ENCODE measurements around the gene ZDHHC19.
A peak's percentile ranks its signal among the peaks of the same experiment; 100 is the strongest.

Gene ZDHHC19

GRCh38 chr3:196162679-196163078 is 48.5 kb downstream of the ZDHHC19 start:
- no peaks in the 10 kb centered on the region for H3K9me3 ChIP-seq (ENCODE audit: control insufficient read depth, insufficient read depth, low read depth, low read length)
- POLR2A ChIA-PET: no interaction called here
- H3K27ac ChIP-seq (ENCODE audit: extremely low read depth, low read depth, low read length): no peak overlapping the region
- TF ChIP-seq, protein P1, sequence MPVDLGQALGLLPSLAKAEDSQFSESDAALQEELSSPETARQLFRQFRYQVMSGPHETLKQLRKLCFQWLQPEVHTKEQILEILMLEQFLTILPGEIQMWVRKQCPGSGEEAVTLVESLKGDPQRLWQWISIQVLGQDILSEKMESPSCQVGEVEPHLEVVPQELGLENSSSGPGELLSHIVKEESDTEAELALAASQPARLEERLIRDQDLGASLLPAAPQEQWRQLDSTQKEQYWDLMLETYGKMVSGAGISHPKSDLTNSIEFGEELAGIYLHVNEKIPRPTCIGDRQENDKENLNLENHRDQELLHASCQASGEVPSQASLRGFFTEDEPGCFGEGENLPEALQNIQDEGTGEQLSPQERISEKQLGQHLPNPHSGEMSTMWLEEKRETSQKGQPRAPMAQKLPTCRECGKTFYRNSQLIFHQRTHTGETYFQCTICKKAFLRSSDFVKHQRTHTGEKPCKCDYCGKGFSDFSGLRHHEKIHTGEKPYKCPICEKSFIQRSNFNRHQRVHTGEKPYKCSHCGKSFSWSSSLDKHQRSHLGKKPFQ (tag by site-specific recombination; IDR thresholded peaks at IDR 0.05): no peak
- TF ChIP-seq, protein P2, sequence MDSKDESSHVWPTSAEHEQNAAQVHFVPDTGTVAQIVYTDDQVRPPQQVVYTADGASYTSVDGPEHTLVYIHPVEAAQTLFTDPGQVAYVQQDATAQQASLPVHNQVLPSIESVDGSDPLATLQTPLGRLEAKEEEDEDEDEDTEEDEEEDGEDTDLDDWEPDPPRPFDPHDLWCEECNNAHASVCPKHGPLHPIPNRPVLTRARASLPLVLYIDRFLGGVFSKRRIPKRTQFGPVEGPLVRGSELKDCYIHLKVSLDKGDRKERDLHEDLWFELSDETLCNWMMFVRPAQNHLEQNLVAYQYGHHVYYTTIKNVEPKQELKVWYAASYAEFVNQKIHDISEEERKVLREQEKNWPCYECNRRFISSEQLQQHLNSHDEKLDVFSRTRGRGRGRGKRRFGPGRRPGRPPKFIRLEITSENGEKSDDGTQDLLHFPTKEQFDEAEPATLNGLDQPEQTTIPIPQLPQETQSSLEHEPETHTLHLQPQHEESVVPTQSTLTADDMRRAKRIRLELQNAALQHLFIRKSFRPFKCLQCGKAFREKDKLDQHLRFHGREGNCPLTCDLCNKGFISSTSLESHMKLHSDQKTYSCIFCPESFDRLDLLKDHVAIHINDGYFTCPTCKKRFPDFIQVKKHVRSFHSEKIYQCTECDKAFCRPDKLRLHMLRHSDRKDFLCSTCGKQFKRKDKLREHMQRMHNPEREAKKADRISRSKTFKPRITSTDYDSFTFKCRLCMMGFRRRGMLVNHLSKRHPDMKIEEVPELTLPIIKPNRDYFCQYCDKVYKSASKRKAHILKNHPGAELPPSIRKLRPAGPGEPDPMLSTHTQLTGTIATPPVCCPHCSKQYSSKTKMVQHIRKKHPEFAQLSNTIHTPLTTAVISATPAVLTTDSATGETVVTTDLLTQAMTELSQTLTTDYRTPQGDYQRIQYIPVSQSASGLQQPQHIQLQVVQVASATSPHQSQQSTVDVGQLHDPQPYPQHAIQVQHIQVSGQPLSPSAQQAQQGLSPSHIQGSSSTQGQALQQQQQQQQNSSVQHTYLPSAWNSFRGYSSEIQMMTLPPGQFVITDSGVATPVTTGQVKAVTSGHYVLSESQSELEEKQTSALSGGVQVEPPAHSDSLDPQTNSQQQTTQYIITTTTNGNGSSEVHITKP (tag by site-specific recombination; IDR thresholded peaks at IDR 0.05): no peak
- TF ChIP-seq ZNF701 (tag by site-specific recombination; IDR thresholded peaks at IDR 0.05) (no peak), ZNF658 (tag by site-specific recombination; IDR thresholded peaks at IDR 0.05) (no peak), ZNF670 (tag by site-specific recombination; IDR thresholded peaks at IDR 0.05; ENCODE audit: low read depth) (no peak), ZNF211 (tag by site-specific recombination; IDR thresholded peaks at IDR 0.05; ENCODE audit: low read depth) (no peak), ZNF114 (tag by site-specific recombination; IDR thresholded peaks at IDR 0.05) (no peak), ZNF239 (tag by site-specific recombination; IDR thresholded peaks at IDR 0.05) (no peak), GLI4 (tag by site-specific recombination; IDR thresholded peaks at IDR 0.05) (no peak), ZNF335 (tag by site-specific recombination; conservative IDR thresholded peaks at IDR 0.05) (no peak), ZNF629 (tag by site-specific recombination; IDR thresholded peaks at IDR 0.05) (no peak)
- CTCF ChIA-PET: no interaction called here
- H3K36me3 ChIP-seq (ENCODE audit: control insufficient read depth in 2 of 2, insufficient read depth in 1 of 2, low read length in 2 of 2): no peaks in the 10 kb centered on the region
- H3K4me3 ChIP-seq (ENCODE audit: low read depth, low read length): no peak overlapping the region
- H3K4me1 ChIP-seq (ENCODE audit: control insufficient read depth, insufficient read depth, low read length): no peaks in the 10 kb centered on the region

DNA sequence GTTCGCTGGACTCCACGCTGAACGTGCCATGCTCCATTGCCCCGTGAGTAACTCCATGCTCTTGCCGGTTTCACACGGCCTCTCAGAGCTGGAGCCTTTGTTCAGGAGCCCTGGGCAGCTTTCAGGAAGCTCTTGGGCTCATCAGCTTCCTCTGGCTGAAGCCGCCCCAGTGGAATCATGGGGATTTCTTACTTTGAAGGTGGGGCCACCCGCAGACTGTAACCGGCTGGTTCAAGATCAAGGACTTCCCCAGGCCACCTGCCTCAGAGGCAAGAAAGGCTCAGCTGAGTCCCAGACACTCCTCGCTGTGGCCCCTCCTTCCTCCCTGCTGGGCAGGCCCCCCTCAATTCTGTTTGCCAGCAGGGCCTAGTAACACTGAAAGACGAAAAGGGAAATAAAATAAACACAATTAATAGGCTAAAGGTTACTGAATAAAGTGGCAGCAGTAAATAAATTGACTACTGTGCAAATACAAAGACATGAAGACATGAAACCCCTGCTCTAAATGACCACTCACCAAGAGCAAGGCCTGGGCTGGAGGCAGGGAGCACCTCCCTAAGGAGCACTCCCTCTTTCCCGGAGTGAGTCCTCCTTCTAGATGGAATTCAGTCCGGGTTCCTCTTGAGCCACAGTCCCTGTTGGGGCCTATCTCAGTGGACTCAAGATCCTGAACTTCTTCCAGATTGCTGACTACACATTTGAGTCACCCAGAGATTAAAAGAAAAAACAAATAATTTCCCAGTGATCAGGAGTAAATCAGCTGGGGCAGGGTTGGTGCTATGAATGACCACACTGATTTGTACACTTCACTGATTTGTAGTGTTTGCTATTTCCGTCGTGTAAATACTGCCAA is 51.0 kb downstream of the ZDHHC19 start:
- Histone ChIP-seq H3K27ac (ENCODE audit: extremely low read depth, low read depth, low read length) (no peak overlapping the region), H3K9me3 (ENCODE audit: control insufficient read depth, insufficient read depth, low read depth, low read length) (no peaks in the 10 kb centered on the region), H3K4me3 (ENCODE audit: low read depth, low read length) (no peak overlapping the region), H3K4me1 (ENCODE audit: control insufficient read depth, insufficient read depth, low read length) (no peaks in the 10 kb centered on the region), H3K36me3 (ENCODE audit: control insufficient read depth in 2 of 2, insufficient read depth in 1 of 2, low read length in 2 of 2) (no peaks in the 10 kb centered on the region)
- ChIA-PET CTCF (interaction anchor here (1.3 kb wide), 1 partner anchor 87 kb away, joined by 3 read pairs; no protein-coding TSS in a partner anchor), POLR2A (no interaction called here)
- TF ChIP-seq ZNF26 (tag by site-specific recombination; IDR thresholded peaks at IDR 0.05) (no peak), ZIC2 (tag by site-specific recombination; IDR thresholded peaks at IDR 0.05) (peak; percentile 61)

- Histone ChIP-seq H3K4me1 (ENCODE audit: control insufficient read depth, insufficient read depth, low read length) (no peaks in the 10 kb centered on the region), H3K4me3 (ENCODE audit: low read depth, low read length) (no peak overlapping the region), H3K9me3 (ENCODE audit: control insufficient read depth, insufficient read depth, low read depth, low read length) (no peaks in the 10 kb centered on the region), H3K27ac (ENCODE audit: extremely low read depth, low read depth, low read length) (no peak overlapping the region), H3K36me3 (ENCODE audit: control insufficient read depth in 2 of 2, insufficient read depth in 1 of 2, low read length in 2 of 2) (no peaks in the 10 kb centered on the region)
- ChIA-PET POLR2A (no interaction called here), CTCF (interaction anchor here (1.3 kb wide), 1 partner anchor 87 kb away, joined by 3 read pairs; no protein-coding TSS in a partner anchor)
- no peak for TF ChIP-seq ZNF16 (tag by site-specific recombination; IDR thresholded peaks at IDR 0.05; ENCODE audit: low read depth)
- TF ChIP-seq ZNF558 (tag by site-specific recombination; IDR thresholded peaks at IDR 0.05): no peak
- no peak for TF ChIP-seq ZNF48 (tag by site-specific recombination; IDR thresholded peaks at IDR 0.05)
- TF ChIP-seq ZNF354C (tag by site-specific recombination; IDR thresholded peaks at IDR 0.05; ENCODE audit: borderline replicate concordance, low read depth): no peak
- no peak for TF ChIP-seq MZF1 (tag by site-specific recombination; IDR thresholded peaks at IDR 0.05; ENCODE audit: borderline replicate concordance)
Measured at GRCh38 chr3:196159526-196159925, 51.7 kb downstream of the ZDHHC19 start.

Measured in HEK293 (cell line).